ENCODE results near the gene PKM.
A peak's percentile ranks its signal among the peaks of the same experiment; 100 is the strongest.

The PKM gene

GRCh38 chr15:72202801-72203506 lies 28.0 kb downstream of the PKM start:
- no peak overlapping the region; the same call in 1 of the 2 replicates for H3K27ac ChIP-seq
- peaks cover 100% of the 10 kb centered on the region for H3K36me3 ChIP-seq
- H3K9me3 ChIP-seq (ENCODE audit: severe bottlenecking) = no peaks in the 10 kb centered on the region
- DNase-seq = no peak
- H3K27me3 ChIP-seq (ENCODE audit: insufficient read depth, low read depth, severe bottlenecking) = no peaks in the 10 kb centered on the region
- no peak overlapping the region for H3K4me3 ChIP-seq (ENCODE audit: low read depth, low read length)
- TF ChIP-seq, protein P1, sequence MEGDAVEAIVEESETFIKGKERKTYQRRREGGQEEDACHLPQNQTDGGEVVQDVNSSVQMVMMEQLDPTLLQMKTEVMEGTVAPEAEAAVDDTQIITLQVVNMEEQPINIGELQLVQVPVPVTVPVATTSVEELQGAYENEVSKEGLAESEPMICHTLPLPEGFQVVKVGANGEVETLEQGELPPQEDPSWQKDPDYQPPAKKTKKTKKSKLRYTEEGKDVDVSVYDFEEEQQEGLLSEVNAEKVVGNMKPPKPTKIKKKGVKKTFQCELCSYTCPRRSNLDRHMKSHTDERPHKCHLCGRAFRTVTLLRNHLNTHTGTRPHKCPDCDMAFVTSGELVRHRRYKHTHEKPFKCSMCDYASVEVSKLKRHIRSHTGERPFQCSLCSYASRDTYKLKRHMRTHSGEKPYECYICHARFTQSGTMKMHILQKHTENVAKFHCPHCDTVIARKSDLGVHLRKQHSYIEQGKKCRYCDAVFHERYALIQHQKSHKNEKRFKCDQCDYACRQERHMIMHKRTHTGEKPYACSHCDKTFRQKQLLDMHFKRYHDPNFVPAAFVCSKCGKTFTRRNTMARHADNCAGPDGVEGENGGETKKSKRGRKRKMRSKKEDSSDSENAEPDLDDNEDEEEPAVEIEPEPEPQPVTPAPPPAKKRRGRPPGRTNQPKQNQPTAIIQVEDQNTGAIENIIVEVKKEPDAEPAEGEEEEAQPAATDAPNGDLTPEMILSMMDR (IDR thresholded peaks at IDR 0.05; ENCODE audit: low read depth, low read length) = no peak

- H3K36me3 ChIP-seq = peaks cover 95% of the 10 kb centered on the region
- DNase-seq = no peak
- peak overlapping the region; percentile 14; the same call in 1 of the 2 replicates for H3K27ac ChIP-seq
- no peak overlapping the region for H3K4me3 ChIP-seq (ENCODE audit: low read depth, low read length)
- TF ChIP-seq, protein P1 (IDR thresholded peaks at IDR 0.05; ENCODE audit: low read depth, low read length) = 0 out of 2 replicates have a peak, but pooled peaks have one; percentile 9
- no peaks in the 10 kb centered on the region for H3K9me3 ChIP-seq (ENCODE audit: severe bottlenecking)
- H3K27me3 ChIP-seq (ENCODE audit: insufficient read depth, low read depth, severe bottlenecking) = no peaks in the 10 kb centered on the region
These were observed 28.7 kb downstream of the PKM start for GRCh38 chr15:72202302-72202701.

- H3K36me3 ChIP-seq = peaks cover 87% of the 10 kb centered on the region
- no peaks in the 10 kb centered on the region for H3K9me3 ChIP-seq (ENCODE audit: severe bottlenecking)
- TF ChIP-seq, protein P1 (IDR thresholded peaks at IDR 0.05; ENCODE audit: low read depth, low read length) = no peak
- H3K27ac ChIP-seq = no peak overlapping the region
- H3K4me3 ChIP-seq (ENCODE audit: low read depth, low read length) = no peak overlapping the region
- no peaks in the 10 kb centered on the region for H3K27me3 ChIP-seq (ENCODE audit: insufficient read depth, low read depth, severe bottlenecking)
- DNase-seq = no peak
These were observed 29.5 kb downstream of the PKM start for GRCh38 chr15:72201391-72201921.

DNA sequence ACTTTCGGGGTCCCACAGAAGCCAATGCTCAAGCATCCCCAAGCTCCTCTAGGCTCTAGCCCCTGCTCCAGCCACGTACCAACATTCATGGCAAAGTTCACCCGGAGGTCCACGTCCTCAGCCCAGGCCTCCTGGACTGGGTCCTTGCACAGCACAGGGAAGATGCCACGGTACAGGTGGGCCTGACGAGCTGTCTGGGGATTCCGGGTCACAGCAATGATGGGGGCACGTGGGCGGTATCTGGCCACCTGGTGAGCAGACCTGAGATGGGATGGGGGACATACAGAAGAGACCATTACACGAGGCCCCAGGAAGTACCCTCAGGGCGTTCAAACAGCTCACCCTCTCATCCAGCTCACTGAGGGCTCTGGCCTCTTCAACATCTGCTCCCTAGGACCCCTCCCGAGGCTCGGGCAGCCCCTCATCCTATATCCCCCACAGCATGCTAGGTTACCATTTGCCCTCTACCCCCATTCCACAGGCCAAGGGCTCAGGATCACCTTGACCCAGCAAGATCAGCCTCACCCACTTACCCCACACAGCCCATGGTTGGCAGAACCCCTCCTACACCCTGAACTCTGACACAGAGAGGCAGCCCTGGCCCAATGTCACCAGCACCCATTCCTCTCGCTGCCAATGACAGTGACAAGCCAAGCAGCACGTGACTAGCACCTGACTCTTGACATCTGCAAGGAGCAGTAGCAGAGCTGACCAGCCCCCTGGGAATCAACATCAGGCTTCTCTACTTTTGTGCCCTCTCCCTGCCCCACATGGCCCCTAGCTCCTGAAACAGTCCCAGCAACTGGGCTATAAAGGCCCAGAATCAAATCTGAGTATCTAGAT lies 30.4 kb downstream of the PKM start:
- Histone ChIP-seq H3K27me3 (ENCODE audit: insufficient read depth, low read depth, severe bottlenecking) (no peaks in the 10 kb centered on the region), H3K27ac (0 out of 2 replicates have a peak overlapping the region, but pooled peaks have one; percentile 16), H3K9me3 (ENCODE audit: severe bottlenecking) (no peaks in the 10 kb centered on the region), H3K4me3 (ENCODE audit: low read depth, low read length) (no peak overlapping the region), H3K36me3 (peaks cover 79% of the 10 kb centered on the region)
- TF ChIP-seq, protein P1 (IDR thresholded peaks at IDR 0.05; ENCODE audit: low read depth, low read length) = no peak
- no peak for DNase-seq

DNA sequence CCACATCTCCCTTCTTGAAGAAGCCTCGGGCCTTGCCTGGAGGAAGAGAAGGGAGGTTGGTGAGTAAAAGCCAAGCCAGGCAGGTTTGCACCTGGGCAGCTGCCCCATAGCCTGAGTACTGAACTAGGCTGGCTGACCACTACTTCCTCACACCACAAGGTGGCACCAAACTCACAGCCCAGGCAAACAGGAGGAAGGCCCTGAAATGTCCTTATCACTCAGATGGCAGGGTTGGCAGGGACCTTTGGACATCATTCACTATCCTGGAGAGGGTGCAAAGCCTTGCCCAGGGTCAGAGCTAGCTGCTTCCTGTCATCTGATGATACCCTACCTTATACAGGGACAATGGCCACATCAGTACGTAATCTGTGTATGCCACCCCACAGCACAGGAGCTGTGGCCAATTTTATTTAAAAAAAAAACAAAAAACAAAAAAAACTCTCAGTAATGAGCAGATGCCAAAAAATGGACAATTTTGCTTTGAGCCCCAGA lies 31.2 kb downstream of the PKM start:
- no peak overlapping the region for H3K4me3 ChIP-seq (ENCODE audit: low read depth, low read length)
- DNase-seq = peak; percentile 77
- H3K36me3 ChIP-seq = peaks cover 70% of the 10 kb centered on the region
- TF ChIP-seq, protein P1 (IDR thresholded peaks at IDR 0.05; ENCODE audit: low read depth, low read length) = peak; percentile 93
- H3K9me3 ChIP-seq (ENCODE audit: severe bottlenecking) = no peaks in the 10 kb centered on the region
- no peaks in the 10 kb centered on the region for H3K27me3 ChIP-seq (ENCODE audit: insufficient read depth, low read depth, severe bottlenecking)
- H3K27ac ChIP-seq = 0 out of 2 replicates have a peak overlapping the region, but pooled peaks have one; percentile 16
